Measurements from ENCODE around the gene LYRM4.

LYRM4 gene

GRCh38 chr6:5279891-5280338 lies 19.2 kb upstream of the LYRM4 start:
- DNase-seq, result no peak

- no peak for DNase-seq
Measured at GRCh38 chr6:5278565-5279120, 17.9 kb upstream of the LYRM4 start.

GRCh38 chr6:5278047-5278446 lies 17.3 kb upstream of the LYRM4 start:
- DNase-seq, result no peak

GRCh38 chr6:5277589-5277988 lies 16.8 kb upstream of the LYRM4 start:
- DNase-seq, result no peak

- no peak for DNase-seq
Measured at GRCh38 chr6:5276581-5276980, 15.8 kb upstream of the LYRM4 start.

- no peak for DNase-seq
Measured at GRCh38 chr6:5275497-5275896, 14.7 kb upstream of the LYRM4 start.

- no peak for DNase-seq
Measured at GRCh38 chr6:5274231-5274630, 13.5 kb upstream of the LYRM4 start.

GRCh38 chr6:5271926-5272325 lies 11.2 kb upstream of the LYRM4 start:
- DNase-seq, result no peak

- DNase-seq, result no peak
Measured at GRCh38 chr6:5270093-5270680, 9.4 kb upstream of the LYRM4 start.

- DNase-seq, result no peak
Measured at GRCh38 chr6:5266423-5266822, 5.7 kb upstream of the LYRM4 start.

- no peak for DNase-seq
Measured at GRCh38 chr6:5261545-5262109, 877 bp upstream of the LYRM4 start.

- peak; percentile 70 for DNase-seq
Measured at GRCh38 chr6:5260111-5260620, 584 bp downstream of the LYRM4 start.

GRCh38 chr6:5259428-5259827 lies 1.3 kb downstream of the LYRM4 start:
- DNase-seq, result no peak

GRCh38 chr6:5257400-5257799 lies 3.4 kb downstream of the LYRM4 start:
- DNase-seq, result no peak

- DNase-seq, result no peak
Measured at GRCh38 chr6:5256952-5257351, 3.8 kb downstream of the LYRM4 start.

- DNase-seq, result no peak
Measured at GRCh38 chr6:5250911-5251310, 9.8 kb downstream of the LYRM4 start.

- DNase-seq, result no peak
Measured at GRCh38 chr6:5250451-5250850, 10.3 kb downstream of the LYRM4 start.

- no peak for DNase-seq
Measured at GRCh38 chr6:5249451-5250122, 11.2 kb downstream of the LYRM4 start.

- no peak for DNase-seq
Measured at GRCh38 chr6:5248302-5249098, 12.2 kb downstream of the LYRM4 start.

- DNase-seq, result no peak
Measured at GRCh38 chr6:5247201-5247600, 13.5 kb downstream of the LYRM4 start.

- DNase-seq, result no peak
Measured at GRCh38 chr6:5246141-5247097, 14.3 kb downstream of the LYRM4 start.

- DNase-seq, result no peak
Measured at GRCh38 chr6:5243069-5243468, 17.7 kb downstream of the LYRM4 start.

Measured in stimulated activated CD4-positive, alpha-beta T cell treated with anti-CD3 and anti-CD28 coated beads, Interleukin-4, amount 100 ng/mL, for 1 hour (primary cell).